Calu3 (cell line): ENCODE results near the gene MAVS. TPM values are rescaled to one million over a fixed set of nuclear protein-coding genes. Genes with fewer than 3 reads are reported as not detected.

ENCODE experiments used
- BruUV-seq: library from RNA; stranded (reverse); fragments of 400-500 nt; replicated peaks from 2 replicates; lab custom pipeline; 2021; lab: Mats Ljungman, UMichigan
- CTCF ChIA-PET: fragments of 300-600 bp; sonication (Branson Sonifier 250); formaldehyde crosslinking; loops from one replicate; lab custom pipeline; 2022; ENCODE audit warnings: antibody characterized with exemption; lab: Charles Lee
- DNase-seq: peaks from one replicate; pipeline ENCODE4 v3.0.0; 2022
- H3K27ac Mint-ChIP-seq: one replicate; pipeline ENCODE4 v1.8.0; 2022; ENCODE audit warnings: mixed read lengths; ENCODE audit not compliant: unreplicated experiment
- H3K27me3 Mint-ChIP-seq: one replicate; pipeline ENCODE4 v1.8.0; 2022; ENCODE audit warnings: mixed read lengths; ENCODE audit not compliant: unreplicated experiment
- H3K36me3 Mint-ChIP-seq: one replicate; pipeline ENCODE4 v1.8.0; 2022; ENCODE audit warnings: mild to moderate bottlenecking, moderate library complexity, mixed read lengths; ENCODE audit not compliant: insufficient read depth, unreplicated experiment
- H3K4me1 Mint-ChIP-seq: one replicate; pipeline ENCODE4 v1.8.0; 2022; ENCODE audit warnings: mild to moderate bottlenecking, low read depth, mixed read lengths; ENCODE audit not compliant: unreplicated experiment
- H3K4me3 Mint-ChIP-seq: one replicate; pipeline ENCODE4 v1.8.0; 2022; ENCODE audit warnings: mild to moderate bottlenecking, low read depth, moderate library complexity, mixed read lengths; ENCODE audit not compliant: unreplicated experiment
- H3K9me3 Mint-ChIP-seq: one replicate; pipeline ENCODE4 v1.8.0; 2022; ENCODE audit warnings: low read depth, mixed read lengths; ENCODE audit not compliant: unreplicated experiment
- CTCF ChIP-seq: fragments of 200-600 bp; IDR thresholded peaks from one replicate; pipeline ENCODE4 v1.8.0; 2022; ENCODE audit warnings: antibody characterized with exemption; ENCODE audit not compliant: unreplicated experiment
- intact Hi-C: fragments of 100-400 bp; cut with micrococcal nuclease; formaldehyde crosslinking; loops from one replicate; pipeline ENCODE4 v1.10.0; 2022; ENCODE audit not compliant: unreplicated experiment
- total RNA-seq: library from RNA; stranded (reverse); gene quantifications from 2 replicates; pipeline ENCODE4 v1.2.3, GENCODE V29; 2022

The MAVS gene
- total RNA-seq, 1 experiment from 2014 or later: 29.8 TPM

- Mint-ChIP-seq H3K4me1 (peaks cover 20% of the 10 kb centered on the region), H3K27me3 (no peaks in the 10 kb centered on the region), H3K27ac (no peak overlapping the region), H3K4me3 (no peak overlapping the region), H3K9me3 (no peaks in the 10 kb centered on the region), H3K36me3 (peaks cover 16% of the 10 kb centered on the region)
- CTCF ChIA-PET: no interaction called here
- no peak for TF ChIP-seq CTCF
- no peak for DNase-seq
- BruUV-seq: no TSS peak
- intact Hi-C loops: loop anchor here (10.0 kb wide), 1 partner anchor 186 kb away; no protein-coding TSS in a partner anchor
These were observed 52.0 kb downstream of the MAVS start for GRCh38 chr20:3898639-3899038.

- CTCF ChIA-PET: interaction anchor here (0.7 to 1.1 kb wide), 2 partner anchors 14 to 320 kb away, joined by 3 to 4 read pairs; no protein-coding TSS in a partner anchor
- H3K27ac Mint-ChIP-seq: no peak overlapping the region
- intact Hi-C loops: no loop called here
- no TSS peak for BruUV-seq
- H3K36me3 Mint-ChIP-seq: peaks cover 24% of the 10 kb centered on the region
- no peak overlapping the region for H3K4me3 Mint-ChIP-seq
- H3K9me3 Mint-ChIP-seq: no peaks in the 10 kb centered on the region
- H3K27me3 Mint-ChIP-seq: no peaks in the 10 kb centered on the region
- H3K4me1 Mint-ChIP-seq: peaks cover 19% of the 10 kb centered on the region
- no peak for DNase-seq
- no peak for TF ChIP-seq CTCF
These were observed 53.6 kb downstream of the MAVS start for GRCh38 chr20:3900187-3900604.

GRCh38 chr20:3901028-3901705 lies 54.5 kb downstream of the MAVS start:
- DNase-seq: no peak
- Mint-ChIP-seq H3K27me3 (no peaks in the 10 kb centered on the region), H3K4me1 (peaks cover 19% of the 10 kb centered on the region), H3K36me3 (peaks cover 24% of the 10 kb centered on the region), H3K27ac (no peak overlapping the region), H3K4me3 (no peak overlapping the region), H3K9me3 (no peaks in the 10 kb centered on the region)
- CTCF ChIA-PET: interaction anchor here (1.1 kb wide), 1 partner anchor 13 kb away, joined by 3 read pairs; no protein-coding TSS in a partner anchor
- no TSS peak for BruUV-seq
- intact Hi-C loops: no loop called here
- TF ChIP-seq CTCF: no peak

GRCh38 chr20:3901706-3902440 lies 55.2 kb downstream of the MAVS start:
- peaks cover 15% of the 10 kb centered on the region for H3K4me1 Mint-ChIP-seq
- H3K4me3 Mint-ChIP-seq: no peak overlapping the region
- H3K27me3 Mint-ChIP-seq: no peaks in the 10 kb centered on the region
- H3K27ac Mint-ChIP-seq: no peak overlapping the region
- peaks cover 21% of the 10 kb centered on the region for H3K36me3 Mint-ChIP-seq
- no peak for TF ChIP-seq CTCF
- no peaks in the 10 kb centered on the region for H3K9me3 Mint-ChIP-seq
- DNase-seq: no peak
- intact Hi-C loops: no loop called here
- CTCF ChIA-PET: no interaction called here
- BruUV-seq: no TSS peak
